HepG2 (cell line): Measurements from ENCODE around the gene FAM162A. TPM values are rescaled to one million over a fixed set of nuclear protein-coding genes. Genes with fewer than 3 reads are reported as not detected.
A peak's percentile ranks its signal among the peaks of the same experiment; 100 is the strongest.

Experiments used
- ARID5B ChIP-seq: IDR thresholded peaks from 2 replicates; pipeline ENCODE4 v1.4.0; 2020; ENCODE audit warnings: mild to moderate bottlenecking, missing genetic modification reagents
- EED ChIP-seq: sonication (generic); formaldehyde crosslinking; IDR thresholded peaks from 2 replicates; pipeline ENCODE4 v1.5.0; 2020; ENCODE audit warnings: mild to moderate bottlenecking, missing genetic modification reagents
- IRF9 ChIP-seq: sonication (generic); formaldehyde crosslinking; IDR thresholded peaks from 2 replicates; pipeline ENCODE4 v1.8.0; 2022; ENCODE audit warnings: missing genetic modification reagents, mild to moderate bottlenecking, borderline replicate concordance
- TOE1 ChIP-seq: sonication (generic); formaldehyde crosslinking; IDR thresholded peaks from 2 replicates; pipeline ENCODE4 v1.4.0; 2020; ENCODE audit warnings: mild to moderate bottlenecking, missing genetic modification reagents
- ZNF143 ChIP-seq: sonication (generic); formaldehyde crosslinking; IDR thresholded peaks from 2 replicates; pipeline ENCODE4 v1.4.0; 2020; ENCODE audit warnings: missing genetic modification reagents
- ZNF562 ChIP-seq: sonication (generic); formaldehyde crosslinking; IDR thresholded peaks from 2 replicates; pipeline ENCODE4 v1.8.0; 2022; ENCODE audit warnings: missing genetic modification reagents, borderline replicate concordance
- ZNF614 ChIP-seq: IDR thresholded peaks from 2 replicates; pipeline ENCODE4 v1.6.1; 2018; ENCODE audit warnings: missing biosample characterization, missing genetic modification reagents, inconsistent platforms, borderline replicate concordance
- ZNF878 ChIP-seq: sonication (generic); formaldehyde crosslinking; IDR thresholded peaks from 2 replicates; pipeline ENCODE4 v1.8.1; 2023; ENCODE audit warnings: mild to moderate bottlenecking, missing genetic modification reagents, moderate library complexity
- ZNF883 ChIP-seq: sonication (generic); formaldehyde crosslinking; IDR thresholded peaks from 2 replicates; pipeline ENCODE4 v1.5.1; 2020; ENCODE audit warnings: mild to moderate bottlenecking, missing genetic modification reagents; ENCODE audit errors: not compliant biosample characterization
- ZSCAN20 ChIP-seq: sonication (generic); formaldehyde crosslinking; IDR thresholded peaks from 2 replicates; pipeline ENCODE4 v1.4.0; 2020; ENCODE audit warnings: missing genetic modification reagents, mild to moderate bottlenecking, borderline replicate concordance
- polyA plus RNA-seq, 8 experiments: library from polyadenylated mRNA; depleted of rRNA in 3 of 8; stranded (reverse) in 7 of 8; unstranded in 1 of 8; fragments of >200 nt; fragmentation: Illumina TruSeq in 4 of 8; extraction: Trizol in 4 of 8; gene quantifications; 2 replicates each; pipeline versions ENCODE4 v1.2.1 to v1.2.3, GENCODE V29; 2011 to 2016; ENCODE audit warnings: low read depth in 4 of 8, missing spikeins in 1 of 8, mixed read lengths in 1 of 8; ENCODE audit not compliant: insufficient read depth in 1 of 8
- total RNA-seq, 5 experiments: library from RNA; depleted of rRNA; stranded (reverse); fragments of >200 nt; fragmentation: Illumina TruSeq; extraction: Trizol; gene quantifications; 2 replicates each; pipeline ENCODE4 v1.2.3, GENCODE V29; 2016; ENCODE audit warnings: low read depth in 1 of 5
- TF ChIP-seq, protein P1 (sequence below): sonication (generic); formaldehyde crosslinking; IDR thresholded peaks from 2 replicates; pipeline ENCODE4 v1.4.0; 2020; ENCODE audit warnings: missing genetic modification reagents
- TF ChIP-seq, protein P2 (sequence below): sonication (generic); formaldehyde crosslinking; IDR thresholded peaks from 2 replicates; pipeline ENCODE4 v1.5.1; 2020; ENCODE audit warnings: mild to moderate bottlenecking, moderate library complexity, missing genetic modification reagents
- TF ChIP-seq, protein P3 (sequence below): sonication (generic); formaldehyde crosslinking; conservative IDR thresholded peaks from 2 replicates; pipeline ENCODE4 v1.5.0; 2020; ENCODE audit warnings: missing genetic modification reagents

Gene FAM162A
- total and polyA plus RNA-seq, 2 of the 13 experiments (the other 11 are each of a cell fraction or from before 2014, with no cell fraction given) = 115 to 155 TPM

DNA sequence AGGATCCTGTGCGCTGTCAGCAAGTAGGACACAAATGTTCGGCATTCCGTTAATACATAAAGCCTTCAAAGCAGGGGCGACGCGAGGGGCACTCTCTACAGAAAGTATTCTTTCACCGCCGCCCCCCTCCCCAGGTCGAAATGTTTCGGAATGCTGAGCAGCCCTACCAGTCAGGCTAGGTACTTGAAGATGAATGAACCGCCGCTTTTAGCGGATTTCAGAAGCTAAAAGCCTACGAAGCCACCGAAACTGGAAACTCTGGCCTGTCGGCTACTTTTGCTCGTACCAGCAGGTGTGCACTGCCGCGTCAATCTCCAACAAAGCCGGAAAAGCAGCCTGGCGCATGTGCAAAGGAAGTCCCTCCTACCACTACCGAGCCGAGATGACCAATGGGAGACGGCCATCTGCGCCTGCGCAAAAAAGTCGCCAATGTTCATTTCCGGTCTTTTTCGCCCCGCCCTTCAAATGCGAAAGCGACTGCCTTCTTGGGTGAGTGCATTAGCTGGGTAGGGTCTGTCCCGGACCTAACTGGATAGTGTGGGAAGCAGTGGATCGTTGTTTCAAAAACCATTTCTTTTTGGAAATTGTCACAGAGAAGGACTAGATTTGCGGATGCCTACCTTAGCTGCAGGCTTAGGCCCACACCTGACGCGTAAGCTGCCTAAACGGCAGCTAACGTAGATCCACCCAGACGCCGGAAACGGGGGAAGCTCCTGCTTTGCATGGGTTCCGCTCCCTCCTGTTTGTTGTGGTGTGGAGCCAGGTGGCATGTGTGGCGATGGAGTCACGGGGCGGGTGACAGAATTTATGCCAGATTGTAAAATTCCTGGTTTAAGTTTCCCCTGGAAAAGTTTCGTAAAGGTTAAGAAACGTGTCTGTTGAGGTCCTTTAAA, 32.0 kb downstream of the FAM162A start, which contains the start of gene WDR5B (continued):
- TF ChIP-seq, protein P1, sequence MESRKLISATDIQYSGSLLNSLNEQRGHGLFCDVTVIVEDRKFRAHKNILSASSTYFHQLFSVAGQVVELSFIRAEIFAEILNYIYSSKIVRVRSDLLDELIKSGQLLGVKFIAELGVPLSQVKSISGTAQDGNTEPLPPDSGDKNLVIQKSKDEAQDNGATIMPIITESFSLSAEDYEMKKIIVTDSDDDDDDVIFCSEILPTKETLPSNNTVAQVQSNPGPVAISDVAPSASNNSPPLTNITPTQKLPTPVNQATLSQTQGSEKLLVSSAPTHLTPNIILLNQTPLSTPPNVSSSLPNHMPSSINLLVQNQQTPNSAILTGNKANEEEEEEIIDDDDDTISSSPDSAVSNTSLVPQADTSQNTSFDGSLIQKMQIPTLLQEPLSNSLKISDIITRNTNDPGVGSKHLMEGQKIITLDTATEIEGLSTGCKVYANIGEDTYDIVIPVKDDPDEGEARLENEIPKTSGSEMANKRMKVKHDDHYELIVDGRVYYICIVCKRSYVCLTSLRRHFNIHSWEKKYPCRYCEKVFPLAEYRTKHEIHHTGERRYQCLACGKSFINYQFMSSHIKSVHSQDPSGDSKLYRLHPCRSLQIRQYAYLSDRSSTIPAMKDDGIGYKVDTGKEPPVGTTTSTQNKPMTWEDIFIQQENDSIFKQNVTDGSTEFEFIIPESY = 0 out of 2 replicates have a peak, but pooled peaks have one; percentile 8
- no peak; the same call in 1 of the 2 replicates for TF ChIP-seq ARID5B (CRISPR knock-in tag)
- no peak for TF ChIP-seq ZNF614
- 0 out of 2 replicates have a peak, but pooled peaks have one; percentile 48 for TF ChIP-seq EED (CRISPR knock-in tag)
- TF ChIP-seq, protein P2, sequence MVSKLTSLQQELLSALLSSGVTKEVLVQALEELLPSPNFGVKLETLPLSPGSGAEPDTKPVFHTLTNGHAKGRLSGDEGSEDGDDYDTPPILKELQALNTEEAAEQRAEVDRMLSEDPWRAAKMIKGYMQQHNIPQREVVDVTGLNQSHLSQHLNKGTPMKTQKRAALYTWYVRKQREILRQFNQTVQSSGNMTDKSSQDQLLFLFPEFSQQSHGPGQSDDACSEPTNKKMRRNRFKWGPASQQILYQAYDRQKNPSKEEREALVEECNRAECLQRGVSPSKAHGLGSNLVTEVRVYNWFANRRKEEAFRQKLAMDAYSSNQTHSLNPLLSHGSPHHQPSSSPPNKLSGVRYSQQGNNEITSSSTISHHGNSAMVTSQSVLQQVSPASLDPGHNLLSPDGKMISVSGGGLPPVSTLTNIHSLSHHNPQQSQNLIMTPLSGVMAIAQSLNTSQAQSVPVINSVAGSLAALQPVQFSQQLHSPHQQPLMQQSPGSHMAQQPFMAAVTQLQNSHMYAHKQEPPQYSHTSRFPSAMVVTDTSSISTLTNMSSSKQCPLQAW (CRISPR knock-in tag) = peak; percentile 86; the same call in 1 of the 2 replicates
- no peak for TF ChIP-seq ZNF562 (CRISPR knock-in tag)
- TF ChIP-seq TOE1 (CRISPR knock-in tag) = no peak
- peak; percentile 45; the same call in 1 of the 2 replicates for TF ChIP-seq IRF9 (CRISPR knock-in tag)
- TF ChIP-seq ZNF883 = peak; percentile 86
- no peak for TF ChIP-seq ZSCAN20 (CRISPR knock-in tag)
- TF ChIP-seq, protein P3, sequence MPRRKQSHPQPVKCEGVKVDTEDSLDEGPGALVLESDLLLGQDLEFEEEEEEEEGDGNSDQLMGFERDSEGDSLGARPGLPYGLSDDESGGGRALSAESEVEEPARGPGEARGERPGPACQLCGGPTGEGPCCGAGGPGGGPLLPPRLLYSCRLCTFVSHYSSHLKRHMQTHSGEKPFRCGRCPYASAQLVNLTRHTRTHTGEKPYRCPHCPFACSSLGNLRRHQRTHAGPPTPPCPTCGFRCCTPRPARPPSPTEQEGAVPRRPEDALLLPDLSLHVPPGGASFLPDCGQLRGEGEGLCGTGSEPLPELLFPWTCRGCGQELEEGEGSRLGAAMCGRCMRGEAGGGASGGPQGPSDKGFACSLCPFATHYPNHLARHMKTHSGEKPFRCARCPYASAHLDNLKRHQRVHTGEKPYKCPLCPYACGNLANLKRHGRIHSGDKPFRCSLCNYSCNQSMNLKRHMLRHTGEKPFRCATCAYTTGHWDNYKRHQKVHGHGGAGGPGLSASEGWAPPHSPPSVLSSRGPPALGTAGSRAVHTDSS (CRISPR knock-in tag) = no peak
- TF ChIP-seq ZNF878 = peak; percentile 82; the same call in 1 of the 2 replicates
- peak; percentile 27; the same call in 1 of the 2 replicates for TF ChIP-seq ZNF143 (CRISPR knock-in tag)
